D341Med (cell line): ENCODE measurements around the gene PRKD1.
"Not testable (repeated sequence)": the region's sequence is repeated elsewhere in the genome, so short reads cannot be mapped to it uniquely, and the experiment has no call there.

ENCODE experiments used
- DNase-seq: peaks from one replicate; pipeline ENCODE4 v3.0.0; 2012; ENCODE audit warnings: low spot score

The PRKD1 gene

GRCh38 chr14:29798811-29799210 is 128.8 kb downstream of the PRKD1 start:
- DNase-seq = no peak

GRCh38 chr14:29798108-29798663 is 129.5 kb downstream of the PRKD1 start:
- DNase-seq = no peak

GRCh38 chr14:29796853-29797252 is 130.8 kb downstream of the PRKD1 start:
- no peak for DNase-seq

GRCh38 chr14:29789475-29789874 is 138.2 kb downstream of the PRKD1 start:
- no peak for DNase-seq

- DNase-seq = no peak
Observed at GRCh38 chr14:29788093-29788492, 139.6 kb downstream of the PRKD1 start.

GRCh38 chr14:29783556-29783955 is 144.1 kb downstream of the PRKD1 start:
- no peak for DNase-seq

- no peak for DNase-seq
Observed at GRCh38 chr14:29782041-29782440, 145.6 kb downstream of the PRKD1 start.

- DNase-seq = not testable (repeated sequence)
Observed at GRCh38 chr14:29777142-29777541, 150.5 kb downstream of the PRKD1 start.

- no peak for DNase-seq
Observed at GRCh38 chr14:29773990-29774389, 153.7 kb downstream of the PRKD1 start.

- DNase-seq = no peak
Observed at GRCh38 chr14:29763342-29763858, 164.2 kb downstream of the PRKD1 start.

GRCh38 chr14:29759521-29760340 is 167.9 kb downstream of the PRKD1 start:
- no peak for DNase-seq

GRCh38 chr14:29757711-29758233 is 169.9 kb downstream of the PRKD1 start:
- DNase-seq = no peak

- no peak for DNase-seq
Observed at GRCh38 chr14:29757188-29757680, 170.4 kb downstream of the PRKD1 start.

- no peak for DNase-seq
Observed at GRCh38 chr14:29756019-29756385, 171.6 kb downstream of the PRKD1 start.

GRCh38 chr14:29755311-29756018 is 172.2 kb downstream of the PRKD1 start:
- no peak for DNase-seq

- DNase-seq = no peak
Observed at GRCh38 chr14:29754134-29754533, 173.5 kb downstream of the PRKD1 start.

GRCh38 chr14:29752221-29752923 is 175.3 kb downstream of the PRKD1 start:
- no peak for DNase-seq

GRCh38 chr14:29749829-29750228 is 177.8 kb downstream of the PRKD1 start:
- DNase-seq = no peak

GRCh38 chr14:29749327-29749726 is 178.3 kb downstream of the PRKD1 start:
- DNase-seq = no peak

GRCh38 chr14:29745863-29746262 is 181.8 kb downstream of the PRKD1 start:
- DNase-seq = no peak

GRCh38 chr14:29743531-29743930 is 184.1 kb downstream of the PRKD1 start:
- no peak for DNase-seq

GRCh38 chr14:29741909-29742401 is 185.7 kb downstream of the PRKD1 start:
- DNase-seq = no peak
